Vagina (tissue), 2 donors: ENCODE data around the gene PPM1E. TPM values are rescaled to one million over a fixed set of nuclear protein-coding genes. Genes with fewer than 3 reads are reported as not detected.
"Not testable (repeated sequence)": the region's sequence is repeated elsewhere in the genome, so short reads cannot be mapped to it uniquely, and the experiment has no call there.

ENCODE experiments used
- DNase-seq, 2 donors: peaks; one replicate each; pipeline ENCODE4 v3.0.0-alpha.2; 2017; ENCODE audit errors: extremely low spot score in 2 of 2
- H3K27ac ChIP-seq: fragments of 200-600 bp; sonication (generic); one replicate; pipeline ENCODE4 v1.5.1; 2019
- H3K27me3 ChIP-seq: fragments of 200-600 bp; sonication (generic); one replicate; pipeline ENCODE4 v1.5.1; 2019
- H3K36me3 ChIP-seq, 2 donors: fragments of 200-600 bp; sonication (generic); one replicate each; pipeline ENCODE4 v1.5.1; 2017 to 2019
- H3K4me1 ChIP-seq: fragments of 200-600 bp; sonication (generic); one replicate; pipeline ENCODE4 v1.5.1; 2019
- H3K4me3 ChIP-seq, 2 donors: fragments of 200-600 bp; sonication (generic); 1 replicate in 1 of 2; 2 replicates in 1 of 2; pipeline ENCODE4 v1.5.1; 2016 to 2019
- H3K9me3 ChIP-seq: fragments of 200-600 bp; sonication (generic); one replicate; pipeline ENCODE4 v1.5.1; 2019
- CTCF ChIP-seq, 3 experiments: fragments of 450-650 bp in 2 of 3; fragments of 200-600 bp in 1 of 3; sonication (generic) in 1 of 3; IDR thresholded peaks; one replicate each; pipeline ENCODE4 v1.5.1; 2017 to 2019; ENCODE audit warnings: antibody characterized with exemption in 3 of 3, mild to moderate bottlenecking in 2 of 3, moderate library complexity in 2 of 3
- POLR2A ChIP-seq, 2 donors: fragments of 450-650 bp; IDR thresholded peaks; one replicate each; pipeline ENCODE4 v1.6.1; 2017; ENCODE audit warnings: antibody characterized with exemption in 2 of 2, mild to moderate bottlenecking in 2 of 2, moderate library complexity in 2 of 2
- POLR2AphosphoS5 ChIP-seq, 2 donors: sonication (generic); formaldehyde crosslinking; IDR thresholded peaks; one replicate each; pipeline ENCODE4 v1.9.0; 2017; ENCODE audit warnings: antibody characterized with exemption in 2 of 2, mild to moderate bottlenecking in 2 of 2, low read depth in 1 of 2; ENCODE audit not compliant: insufficient read depth in 1 of 2
- intact Hi-C: fragments of 100-400 bp; cut with DNase I; formaldehyde crosslinking; loops from one replicate; pipeline ENCODE4 v1.15.1; 2023
- total RNA-seq: library from RNA; depleted of rRNA; stranded (reverse); fragments of >200 nt; gene quantifications from one replicate; pipeline ENCODE4 v1.2.3, GENCODE V29; 2016

PPM1E gene
- total RNA-seq, 1 donor from 2014 or later = 0.25 TPM

DNA sequence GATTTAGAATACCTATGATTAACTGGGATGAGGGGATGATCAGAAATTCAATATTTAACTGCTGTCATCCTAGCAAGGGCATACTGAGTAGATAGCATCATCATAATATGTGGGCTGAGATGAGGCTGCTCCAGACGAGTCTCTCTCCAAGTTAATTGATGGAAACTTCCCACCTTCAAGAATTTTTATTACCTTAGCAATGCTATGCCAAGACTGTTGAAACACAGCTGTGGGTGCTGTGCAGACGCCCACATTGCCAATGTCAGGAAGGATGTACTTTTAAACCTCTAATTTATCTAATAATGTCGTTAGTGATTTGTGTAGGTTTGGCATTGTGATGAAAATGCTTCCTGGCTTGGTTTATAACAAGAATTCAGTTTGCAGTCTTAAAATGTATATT is 180.6 kb downstream of the PPM1E start:
- H3K4me3 ChIP-seq = no peak overlapping the region
- no peak for DNase-seq
- TF ChIP-seq POLR2A (IDR thresholded peaks at IDR 0.05) (no peak), POLR2AphosphoS5 (IDR thresholded peaks at IDR 0.05; ENCODE audit: insufficient read depth in 1 of 2, low read depth in 1 of 2) (no peak), CTCF (IDR thresholded peaks at IDR 0.05) (no peak)
- H3K27ac ChIP-seq = no peak overlapping the region
- H3K36me3 ChIP-seq = no peaks in the 10 kb centered on the region
- intact Hi-C loops = no loop called here
- no peaks in the 10 kb centered on the region for H3K4me1 ChIP-seq
- H3K27me3 ChIP-seq = no peaks in the 10 kb centered on the region
- H3K9me3 ChIP-seq = no peaks in the 10 kb centered on the region

DNA sequence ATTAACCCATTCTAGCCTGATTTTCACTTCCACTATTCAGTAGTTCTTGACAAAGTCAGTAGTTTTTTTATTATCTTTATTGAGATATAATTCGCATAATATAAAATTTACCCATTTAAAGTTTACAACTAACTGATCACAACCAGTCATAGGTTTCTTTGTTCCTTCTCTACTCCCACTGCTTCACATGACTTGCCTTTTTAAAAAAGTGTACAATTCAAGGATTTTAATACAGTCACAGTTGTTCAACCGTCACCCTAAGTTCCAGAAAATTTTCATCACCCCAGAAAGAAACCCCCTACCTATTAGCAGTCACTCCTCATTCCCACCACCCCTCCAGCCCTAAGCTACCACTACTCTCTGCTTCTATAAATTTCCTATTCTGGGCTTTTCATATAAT is 188.5 kb downstream of the PPM1E start:
- intact Hi-C loops = no loop called here
- DNase-seq = no peak
- H3K4me1 ChIP-seq = no peaks in the 10 kb centered on the region
- no peak overlapping the region for H3K4me3 ChIP-seq
- H3K27me3 ChIP-seq = no peaks in the 10 kb centered on the region
- H3K9me3 ChIP-seq = no peaks in the 10 kb centered on the region
- TF ChIP-seq CTCF (IDR thresholded peaks at IDR 0.05) (no peak), POLR2AphosphoS5 (IDR thresholded peaks at IDR 0.05; ENCODE audit: insufficient read depth in 1 of 2, low read depth in 1 of 2) (no peak), POLR2A (IDR thresholded peaks at IDR 0.05) (no peak)
- H3K36me3 ChIP-seq = no peaks in the 10 kb centered on the region
- H3K27ac ChIP-seq = no peak overlapping the region

GRCh38 chr17:58947411-58947810 is 191.8 kb downstream of the PPM1E start:
- DNase-seq = no peak
- intact Hi-C loops = no loop called here
- Histone ChIP-seq H3K36me3 (no peaks in the 10 kb centered on the region), H3K27ac (no peak overlapping the region), H3K4me1 (no peaks in the 10 kb centered on the region), H3K4me3 (no peak overlapping the region), H3K27me3 (no peaks in the 10 kb centered on the region), H3K9me3 (peaks cover 13% of the 10 kb centered on the region)
- TF ChIP-seq POLR2AphosphoS5 (IDR thresholded peaks at IDR 0.05; ENCODE audit: insufficient read depth in 1 of 2, low read depth in 1 of 2) (no peak), POLR2A (IDR thresholded peaks at IDR 0.05) (no peak), CTCF (IDR thresholded peaks at IDR 0.05) (no peak)

DNA sequence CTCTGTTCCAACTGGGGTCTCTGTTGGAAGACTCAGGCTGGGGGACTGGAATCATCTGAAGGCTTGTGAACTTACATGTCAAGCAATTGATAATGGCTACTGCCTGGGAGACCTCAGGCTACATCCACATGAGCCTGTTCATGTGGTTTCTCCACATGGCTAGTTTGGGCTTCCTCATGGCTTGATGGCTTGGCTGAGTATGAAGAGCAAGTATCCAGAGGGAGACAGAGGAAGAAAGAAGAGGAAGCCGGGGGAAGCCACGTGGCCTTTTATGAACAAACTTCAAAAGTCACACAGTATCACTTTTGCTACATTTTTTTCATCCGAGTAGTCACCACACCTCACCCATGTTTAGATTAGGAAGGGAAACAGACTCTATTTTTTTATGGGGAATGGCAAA is 192.2 kb downstream of the PPM1E start:
- no peak for TF ChIP-seq POLR2AphosphoS5 (IDR thresholded peaks at IDR 0.05; ENCODE audit: insufficient read depth in 1 of 2, low read depth in 1 of 2)
- no peak for TF ChIP-seq POLR2A (IDR thresholded peaks at IDR 0.05)
- Histone ChIP-seq H3K9me3 (peaks cover 13% of the 10 kb centered on the region), H3K27ac (no peak overlapping the region), H3K36me3 (no peaks in the 10 kb centered on the region), H3K4me1 (no peaks in the 10 kb centered on the region), H3K27me3 (no peaks in the 10 kb centered on the region), H3K4me3 (no peak overlapping the region)
- DNase-seq = no peak
- intact Hi-C loops = no loop called here

DNA sequence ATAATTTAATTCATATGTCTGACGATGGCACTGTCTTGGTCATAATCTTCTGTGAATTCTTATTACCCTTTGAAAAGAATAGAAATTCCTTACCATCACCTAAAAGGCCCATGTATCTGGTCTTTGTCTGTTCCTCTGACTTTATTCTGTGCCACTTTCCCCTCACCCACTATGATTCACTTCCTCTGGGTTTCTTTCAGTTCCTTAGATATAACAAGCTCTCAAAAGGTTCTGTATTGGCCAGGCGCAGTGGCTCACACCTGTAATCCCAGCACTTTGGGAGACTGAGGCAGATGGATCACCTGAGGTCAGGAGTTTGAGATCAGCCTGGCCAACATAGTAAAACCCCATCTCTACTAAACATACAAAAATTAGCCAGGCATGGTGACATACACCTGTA is 198.7 kb downstream of the PPM1E start:
- DNase-seq, intact Hi-C loops, H3K36me3 ChIP-seq, H3K27ac ChIP-seq, H3K4me1 ChIP-seq, H3K4me3 ChIP-seq, H3K27me3 ChIP-seq: not testable (repeated sequence)
- H3K9me3 ChIP-seq = peaks cover 13% of the 10 kb centered on the region

DNA sequence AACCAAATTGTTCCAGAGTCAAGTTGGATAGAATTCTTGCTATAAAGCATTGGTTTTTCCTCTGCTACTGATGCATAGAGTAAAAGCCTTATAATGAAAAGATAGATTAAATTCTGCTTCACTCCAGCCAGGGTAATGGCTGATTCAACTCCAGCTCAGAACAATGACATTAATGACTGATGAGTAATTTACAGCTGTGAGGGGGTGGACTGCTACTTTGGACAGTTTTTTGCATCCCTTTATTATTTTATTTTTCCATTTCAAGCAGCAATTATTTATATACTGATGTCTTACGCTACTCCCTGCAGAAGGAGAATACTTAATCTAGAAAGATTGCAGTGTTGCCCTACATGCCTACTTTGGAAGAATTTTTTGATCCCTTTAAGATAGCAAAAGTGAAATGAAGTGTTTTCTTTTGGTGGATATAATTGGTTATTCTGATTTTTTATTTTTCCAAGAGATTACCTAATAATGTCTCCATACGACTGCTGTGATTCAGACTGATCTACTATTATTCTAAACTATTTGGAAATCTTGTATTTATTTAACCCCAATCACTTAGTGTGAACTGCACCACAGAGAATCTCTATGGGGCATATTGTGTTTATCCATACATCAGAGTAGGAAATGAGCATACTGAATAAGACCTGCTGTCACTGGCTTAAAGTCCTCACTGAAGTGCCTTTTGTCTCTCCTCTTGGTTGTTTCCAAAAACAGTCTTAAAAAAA is 201.5 kb downstream of the PPM1E start:
- no peak for DNase-seq
- Histone ChIP-seq H3K9me3 (no peaks in the 10 kb centered on the region), H3K27me3 (no peaks in the 10 kb centered on the region), H3K36me3 (no peaks in the 10 kb centered on the region), H3K4me1 (no peaks in the 10 kb centered on the region), H3K27ac (no peak overlapping the region), H3K4me3 (no peak overlapping the region)
- TF ChIP-seq POLR2AphosphoS5 (IDR thresholded peaks at IDR 0.05; ENCODE audit: insufficient read depth in 1 of 2, low read depth in 1 of 2) (no peak), CTCF (IDR thresholded peaks at IDR 0.05) (no peak)
- intact Hi-C loops = no loop called here

- H3K27ac ChIP-seq, H3K27me3 ChIP-seq, intact Hi-C loops, H3K4me1 ChIP-seq, H3K9me3 ChIP-seq, H3K36me3 ChIP-seq, H3K4me3 ChIP-seq, DNase-seq: not testable (repeated sequence)
Observed at GRCh38 chr17:58957725-58958073, 202.0 kb downstream of the PPM1E start.
